Panc1 (cell line): ENCODE results near the gene LLGL1. TPM values are rescaled to one million over a fixed set of nuclear protein-coding genes. Genes with fewer than 3 reads are reported as not detected.

Source experiments
- ATAC-seq: fragments of 200-7000 bp; cut with Tn5 transposase; 2 replicates; pipeline ENCODE4 v1.9.1; 2020; ENCODE audit warnings: mild to moderate bottlenecking, moderate library complexity
- BruUV-seq: library from RNA; stranded (reverse); fragments of 400-500 nt; replicated peaks from 2 replicates; lab custom pipeline; 2021; lab: Mats Ljungman, UMichigan
- CTCF ChIA-PET: fragments of 300-600 bp; sonication (Branson Sonifier 250); formaldehyde crosslinking; loops from one replicate; lab custom pipeline; 2022; ENCODE audit warnings: antibody characterized with exemption; lab: Charles Lee
- POLR2A ChIA-PET: fragments of 300-600 bp; sonication (Branson Sonifier 250); formaldehyde crosslinking; loops from one replicate; lab custom pipeline; 2022; ENCODE audit warnings: antibody characterized with exemption; lab: Charles Lee
- DNase-seq: peaks from one replicate; pipeline ENCODE4 v3.0.0-alpha.2; 2010; ENCODE audit warnings: low read depth, low spot score
- H3K27ac ChIP-seq: 2 replicates; pipeline ENCODE4 v1.5.1; 2011; ENCODE audit warnings: mild to moderate bottlenecking, low read length, inconsistent platforms
- H3K27me3 ChIP-seq: fragments of 200-500 bp; sonication (Bioruptor generic); 2 replicates; pipeline ENCODE4 v1.6.0; 2014; ENCODE audit warnings: low read length, inconsistent platforms; ENCODE audit not compliant: control insufficient read depth, insufficient read depth
- H3K36me3 ChIP-seq: fragments of 200-500 bp; sonication (Bioruptor generic); 2 replicates; pipeline ENCODE4 v1.5.1; 2014; ENCODE audit warnings: inconsistent platforms, mild to moderate bottlenecking, low read length, moderate library complexity; ENCODE audit not compliant: control insufficient read depth, insufficient read depth
- H3K4me1 ChIP-seq: 2 replicates; pipeline ENCODE4 v1.5.1; 2011; ENCODE audit warnings: inconsistent platforms, mild to moderate bottlenecking, low read length, moderate library complexity; ENCODE audit not compliant: control insufficient read depth, insufficient read depth
- H3K4me3 ChIP-seq, 2 experiments: 2 replicates each; pipeline ENCODE4 v1.5.1; 2011 to 2012; ENCODE audit warnings: low read depth in 2 of 2, low read length in 2 of 2, mild to moderate bottlenecking in 2 of 2, inconsistent platforms in 1 of 2, moderate library complexity in 1 of 2
- H3K9me3 ChIP-seq: fragments of 200-500 bp; sonication (Bioruptor generic); 2 replicates; pipeline ENCODE4 v1.5.1; 2014; ENCODE audit warnings: low read depth, mild to moderate bottlenecking, inconsistent platforms, low read length, moderate library complexity; ENCODE audit not compliant: control insufficient read depth, insufficient read depth
- CTCF ChIP-seq: fragments of 450-650 bp; IDR thresholded peaks from 2 replicates; pipeline ENCODE4 v1.5.1; 2017; ENCODE audit warnings: mild to moderate bottlenecking
- POLR2AphosphoS5 ChIP-seq: IDR thresholded peaks from 2 replicates; pipeline ENCODE4 v1.6.1; 2012; ENCODE audit warnings: mild to moderate bottlenecking, low read depth, low read length, moderate library complexity
- REST ChIP-seq, 2 experiments: IDR thresholded peaks; 2 replicates each; pipeline ENCODE4 v1.6.1; 2011 to 2012; ENCODE audit warnings: low read depth in 2 of 2, control low read depth in 1 of 2, low read length in 1 of 2, mild to moderate bottlenecking in 1 of 2, moderate library complexity in 1 of 2; ENCODE audit not compliant: insufficient read depth in 1 of 2
- SIN3A ChIP-seq: IDR thresholded peaks from 2 replicates; pipeline ENCODE4 v1.6.1; 2012; ENCODE audit warnings: low read depth, mild to moderate bottlenecking, low read length, moderate library complexity, borderline replicate concordance; ENCODE audit not compliant: insufficient read depth
- TCF7L2 ChIP-seq: IDR thresholded peaks from 2 replicates; pipeline ENCODE4 v1.6.1; 2011; ENCODE audit warnings: mild to moderate bottlenecking, low read depth, low read length, inconsistent platforms
- in situ Hi-C: cut with HindIII; loops from 2 replicates; pipeline ENCODE4 v1.10.0; 2016; ENCODE audit warnings: low sequenced_read_pairs, low pct_unique_long_range_greater_than_20kb
- intact Hi-C: fragments of 100-400 bp; cut with micrococcal nuclease; formaldehyde crosslinking; loops from one replicate; pipeline ENCODE4 v1.10.0; 2022; ENCODE audit not compliant: unreplicated experiment
- total RNA-seq: library from RNA; stranded (reverse); gene quantifications from one replicate; pipeline ENCODE4 v1.2.1, GENCODE V29; 2021; ENCODE audit not compliant: unreplicated experiment

Gene LLGL1
- total RNA-seq, 1 experiment from 2014 or later: 18.4 TPM

- Histone ChIP-seq H3K27me3 (no peaks in the 10 kb centered on the region), H3K4me1 (peaks cover 7% of the 10 kb centered on the region), H3K4me3 (no peak overlapping the region), H3K27ac (no peak overlapping the region), H3K36me3 (peaks cover 3% of the 10 kb centered on the region; the same call in 1 of the 2 replicates), H3K9me3 (no peaks in the 10 kb centered on the region)
- ATAC-seq: no peak
- TF ChIP-seq TCF7L2 (no peak), SIN3A (no peak), POLR2AphosphoS5 (no peak), REST (IDR thresholded peaks at IDR 0.05; ENCODE audit: insufficient read depth in 1 of 2, low read depth in 2 of 2, low read length in 1 of 2) (no peak), CTCF (no peak)
- intact Hi-C loops: no loop called here
- POLR2A ChIA-PET: no interaction called here
- BruUV-seq: no TSS peak
- CTCF ChIA-PET: no interaction called here
- in situ Hi-C loops: no loop called here
- no peak for DNase-seq
These were observed 37.2 kb downstream of the LLGL1 start for GRCh38 chr17:18262641-18263040.

- Histone ChIP-seq H3K27me3 (no peaks in the 10 kb centered on the region), H3K9me3 (no peaks in the 10 kb centered on the region), H3K27ac (no peak overlapping the region), H3K4me1 (peaks cover 7% of the 10 kb centered on the region), H3K4me3 (no peak overlapping the region), H3K36me3 (peaks cover 3% of the 10 kb centered on the region; the same call in 1 of the 2 replicates)
- CTCF ChIA-PET: no interaction called here
- in situ Hi-C loops: no loop called here
- no peak for TF ChIP-seq TCF7L2
- no peak for TF ChIP-seq REST (IDR thresholded peaks at IDR 0.05; ENCODE audit: insufficient read depth in 1 of 2, low read depth in 2 of 2, low read length in 1 of 2)
- TF ChIP-seq POLR2AphosphoS5: no peak
- no peak for TF ChIP-seq SIN3A
- TF ChIP-seq CTCF: no peak
- no TSS peak for BruUV-seq
- DNase-seq (no peak), ATAC-seq (no peak)
- intact Hi-C loops: no loop called here
- POLR2A ChIA-PET: no interaction called here
These were observed 38.6 kb downstream of the LLGL1 start for GRCh38 chr17:18263885-18264682.
